DMS53 treated with DMSO at 0.1 percent for 48 hours (cell line): ENCODE data around the gene TFF3.

Source experiments
- DNase-seq: peaks from one replicate; lab custom pipeline; 2025; ENCODE audit not compliant: unreplicated experiment; lab: John Stamatoyannopoulos, UW

The TFF3 gene

GRCh38 chr21:42291751-42292562 lies 23.3 kb downstream of the TFF3 start:
- no peak for DNase-seq

DNA sequence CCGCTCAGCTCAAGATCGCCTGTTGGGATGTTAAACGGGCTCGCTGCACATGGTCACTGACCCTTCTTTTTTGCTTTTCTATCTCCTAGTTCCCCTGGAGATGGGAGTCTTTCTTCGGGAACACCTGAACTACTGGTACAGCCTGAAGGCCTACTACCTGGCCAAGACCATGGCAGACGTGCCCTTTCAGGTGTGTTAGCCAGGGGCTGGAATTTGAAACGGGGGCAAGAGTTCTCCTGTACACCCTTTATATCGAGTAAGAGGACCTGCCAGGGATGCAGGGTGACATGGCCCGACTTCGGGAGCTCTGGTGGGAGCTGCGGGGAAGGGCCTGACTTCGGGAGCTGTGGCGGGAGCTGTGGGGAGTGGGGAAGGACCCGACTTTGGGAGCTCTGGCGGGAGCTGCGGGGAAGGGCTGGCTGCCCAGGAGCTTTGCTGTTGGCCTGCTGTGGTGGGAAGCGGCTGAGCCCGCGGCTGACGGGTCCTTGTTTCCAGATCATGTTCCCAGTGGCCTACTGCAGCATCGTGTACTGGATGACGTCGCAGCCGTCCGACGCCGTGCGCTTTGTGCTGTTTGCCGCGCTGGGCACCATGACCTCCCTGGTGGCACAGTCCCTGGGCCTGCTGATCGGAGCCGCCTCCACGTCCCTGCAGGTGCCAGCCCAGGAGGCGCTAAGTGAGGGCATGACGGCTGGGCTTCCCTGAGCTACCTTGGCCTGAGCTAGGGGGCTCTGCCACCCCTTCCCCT lies 24.0 kb downstream of the TFF3 start:
- DNase-seq: no peak

DNA sequence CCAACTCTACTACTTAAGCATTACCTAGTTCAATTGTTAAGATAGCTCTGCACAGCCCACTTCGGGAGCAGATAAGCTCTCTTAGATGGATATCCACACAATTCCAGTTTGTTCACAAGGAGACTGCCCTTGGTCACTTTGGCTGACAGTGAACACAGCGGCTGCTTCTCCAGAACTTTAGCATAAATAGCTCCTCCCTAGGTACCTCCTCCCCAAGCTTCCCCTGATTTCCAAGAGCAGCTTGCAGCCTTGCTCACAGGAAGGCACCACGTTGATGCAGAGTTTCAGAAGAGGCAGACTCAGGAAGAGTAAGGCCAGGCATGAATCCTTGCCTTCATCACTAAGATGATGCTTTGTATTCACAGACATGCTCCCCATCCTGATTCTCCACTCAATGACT lies 24.7 kb downstream of the TFF3 start:
- no peak for DNase-seq

GRCh38 chr21:42289926-42290325 lies 25.3 kb downstream of the TFF3 start:
- no peak for DNase-seq

GRCh38 chr21:42288962-42289361 lies 26.2 kb downstream of the TFF3 start:
- no peak for DNase-seq

DNA sequence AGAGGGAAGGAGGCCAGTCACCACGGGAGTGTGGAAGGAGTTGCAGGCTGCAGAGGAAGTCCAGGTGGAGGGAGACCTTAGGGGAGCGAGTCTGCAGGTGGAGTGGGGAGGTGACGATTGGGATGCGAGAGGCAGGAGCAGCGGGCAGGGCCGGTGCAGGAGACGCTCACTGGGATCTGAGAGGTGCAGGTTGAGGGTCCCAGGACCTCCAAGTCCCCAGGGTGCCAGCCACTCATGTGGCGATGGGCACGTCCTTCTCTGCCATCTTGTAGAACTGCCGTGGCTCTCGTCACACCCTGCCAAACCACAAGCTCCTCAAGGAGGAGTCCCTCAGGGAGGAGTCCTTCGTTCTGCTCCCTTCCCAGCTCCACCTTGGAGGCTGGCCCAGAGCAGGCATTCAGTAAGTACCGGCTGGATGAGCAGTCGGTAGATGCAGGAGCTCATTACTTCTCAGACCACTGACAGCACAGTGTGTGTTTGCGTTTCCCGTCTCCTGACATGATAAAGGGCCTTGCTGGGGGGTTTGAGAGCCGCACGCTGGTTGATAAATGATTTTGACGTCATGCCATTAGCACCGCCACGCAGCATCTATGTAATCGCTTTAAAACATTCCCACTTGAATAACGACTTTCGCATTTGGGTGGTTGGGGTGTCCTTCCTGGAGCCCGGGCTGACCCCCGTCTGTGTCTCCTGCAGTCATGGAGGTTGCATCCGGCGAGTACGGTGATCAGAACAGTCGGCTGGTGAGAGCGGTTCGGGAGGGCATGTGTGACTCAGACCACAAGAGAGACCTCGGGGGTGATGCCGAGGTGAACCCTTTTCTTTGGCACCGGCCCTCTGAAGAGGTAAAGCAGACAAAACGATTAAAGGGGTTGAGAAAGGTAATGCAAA lies 27.8 kb downstream of the TFF3 start:
- DNase-seq: no peak

DNA sequence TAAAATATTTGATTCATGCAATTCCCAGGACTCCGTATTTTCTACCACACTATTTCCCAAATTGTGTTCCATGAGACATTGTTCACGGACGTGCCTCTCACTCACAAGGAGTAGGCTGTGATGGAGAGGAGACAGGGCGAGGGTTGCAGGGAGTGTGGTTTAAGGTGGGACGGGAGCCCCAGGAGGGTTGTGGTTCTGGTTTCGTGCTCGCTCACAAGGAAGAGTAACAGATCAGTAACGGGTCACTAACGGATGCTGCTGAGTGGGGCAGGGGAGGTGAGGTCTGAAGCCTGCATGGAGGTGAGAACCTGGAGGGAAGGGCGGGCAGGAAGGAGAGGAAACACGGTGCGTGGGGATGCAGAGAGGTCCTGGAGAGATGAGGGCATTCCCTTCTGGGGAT lies 28.8 kb downstream of the TFF3 start:
- no peak for DNase-seq

- DNase-seq: no peak
Measured at GRCh38 chr21:42285569-42286245, 29.5 kb downstream of the TFF3 start.

DNA sequence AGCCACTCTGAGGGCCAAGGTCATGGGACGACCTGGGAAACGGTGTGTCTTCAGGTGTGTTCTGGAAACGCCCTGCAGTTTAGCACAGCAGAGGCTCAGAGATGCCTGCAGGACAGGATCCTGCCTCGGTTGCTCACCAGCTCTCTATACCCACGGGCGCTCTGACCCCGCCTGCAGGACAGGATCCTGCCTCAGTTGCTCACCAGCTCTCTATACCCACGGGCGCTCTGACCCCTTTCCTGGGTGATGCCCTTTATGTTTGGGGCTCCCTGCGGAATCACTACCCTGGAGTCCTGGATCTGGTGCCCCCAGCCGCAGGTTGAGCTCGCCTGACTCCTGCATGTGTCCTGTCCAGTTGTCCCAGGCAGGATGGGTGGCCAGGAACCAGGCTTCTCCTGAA lies 32.5 kb downstream of the TFF3 start:
- no peak for DNase-seq

GRCh38 chr21:42282021-42282420 lies 33.2 kb downstream of the TFF3 start:
- no peak for DNase-seq

GRCh38 chr21:42281181-42281680 lies 34.0 kb downstream of the TFF3 start:
- DNase-seq: no peak

DNA sequence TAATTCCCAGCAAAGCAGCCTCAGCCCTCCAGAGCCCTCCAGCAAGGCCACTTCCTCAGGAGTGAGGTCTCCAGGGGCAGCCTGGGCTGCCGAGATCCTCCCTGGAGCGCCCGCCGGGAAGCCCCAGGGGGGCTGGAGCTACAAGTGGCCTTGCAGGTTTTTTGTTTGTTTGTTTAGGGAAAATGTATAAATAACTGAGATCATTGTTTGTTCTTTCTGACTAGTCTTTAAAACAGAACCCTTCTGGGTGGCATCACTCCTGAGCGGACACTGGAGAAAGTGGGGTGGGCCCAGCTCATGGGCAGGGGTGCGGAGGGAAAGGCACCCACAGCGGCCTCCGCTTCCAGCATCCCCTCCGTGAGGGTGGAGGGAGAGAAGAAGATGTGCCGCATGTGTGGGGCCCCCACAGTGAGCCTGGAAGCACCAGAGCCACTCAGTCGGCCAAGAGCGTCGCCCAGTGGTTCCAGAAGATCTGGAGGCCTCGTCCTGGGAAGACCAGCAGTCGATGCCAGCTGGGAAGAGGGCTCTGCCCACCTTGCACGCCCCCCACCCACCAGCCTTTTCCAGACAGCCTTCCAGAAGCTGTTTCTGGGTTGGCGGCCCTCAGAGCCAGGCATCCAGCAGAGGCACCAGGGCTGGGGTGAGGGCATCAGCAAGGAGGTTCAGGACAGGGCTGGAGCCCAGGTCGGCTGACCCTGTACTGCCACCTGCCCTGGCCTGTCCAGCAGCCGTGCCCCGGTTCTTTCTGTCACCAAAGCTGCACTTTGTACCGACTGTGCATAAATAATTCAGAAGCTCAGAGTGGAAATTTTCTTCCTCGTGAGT lies 34.6 kb downstream of the TFF3 start:
- no peak for DNase-seq

GRCh38 chr21:42279888-42280287 lies 35.3 kb downstream of the TFF3 start:
- DNase-seq: no peak

- no peak for DNase-seq
Measured at GRCh38 chr21:42279341-42279871, 35.8 kb downstream of the TFF3 start.

GRCh38 chr21:42278451-42279149 lies 36.6 kb downstream of the TFF3 start:
- DNase-seq: no peak

DNA sequence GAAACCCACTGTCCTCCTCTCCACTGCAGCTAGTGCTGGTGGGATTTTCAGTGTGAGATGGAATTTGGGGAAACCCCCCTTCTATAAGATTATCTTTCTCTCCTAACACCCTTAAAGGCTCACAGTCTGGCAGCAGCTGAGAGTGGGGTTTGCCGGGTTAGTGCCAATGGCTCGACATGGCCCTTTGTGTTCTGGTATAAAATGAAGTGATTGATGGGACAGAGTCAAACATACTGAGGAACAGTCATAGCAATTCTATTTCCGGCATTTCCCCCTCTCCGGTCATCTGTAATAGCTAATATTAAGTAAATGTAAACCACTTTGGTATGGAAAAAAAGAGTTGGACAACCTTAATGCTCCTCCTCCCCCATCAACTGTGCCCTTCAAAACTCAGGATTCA lies 37.6 kb downstream of the TFF3 start:
- no peak for DNase-seq

DNA sequence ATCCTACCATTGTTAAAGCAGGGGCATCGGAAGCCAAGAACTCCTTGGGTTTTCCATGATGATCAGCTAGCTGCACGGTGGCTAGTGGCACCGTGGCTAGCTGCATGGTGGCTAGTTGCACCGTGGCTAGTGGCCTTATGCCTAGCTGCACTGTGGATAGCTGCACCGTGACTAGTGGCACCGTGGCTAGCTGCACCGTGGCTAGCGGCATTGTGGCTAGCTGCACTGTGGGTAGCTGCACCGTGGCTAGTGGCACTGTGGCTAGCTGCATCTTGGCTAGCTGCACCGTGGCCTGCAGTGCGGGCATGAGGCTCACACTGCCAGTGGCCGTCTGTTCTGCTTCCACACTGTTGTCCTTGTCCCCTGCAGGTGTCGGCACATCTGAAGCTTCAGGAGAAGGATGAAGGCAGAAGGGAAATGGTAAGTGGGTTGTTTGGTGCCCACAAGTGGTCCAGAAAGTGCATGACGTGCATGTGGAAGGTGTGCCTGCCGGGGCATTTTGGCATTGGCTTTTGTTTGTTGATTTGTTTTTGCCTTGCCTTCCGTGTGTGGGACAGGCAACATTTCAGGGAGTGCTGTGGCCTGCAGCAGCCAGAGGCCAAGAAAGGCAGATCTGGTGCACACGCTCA lies 38.6 kb downstream of the TFF3 start:
- no peak for DNase-seq

- no peak for DNase-seq
Measured at GRCh38 chr21:42276076-42276475, 39.1 kb downstream of the TFF3 start.
